ENCODE data around the gene CCT5.
A peak's percentile ranks its signal among the peaks of the same experiment; 100 is the strongest.
"Not testable (repeated sequence)": the region's sequence is repeated elsewhere in the genome, so short reads cannot be mapped to it uniquely, and the experiment has no call there.

CCT5 gene

DNA sequence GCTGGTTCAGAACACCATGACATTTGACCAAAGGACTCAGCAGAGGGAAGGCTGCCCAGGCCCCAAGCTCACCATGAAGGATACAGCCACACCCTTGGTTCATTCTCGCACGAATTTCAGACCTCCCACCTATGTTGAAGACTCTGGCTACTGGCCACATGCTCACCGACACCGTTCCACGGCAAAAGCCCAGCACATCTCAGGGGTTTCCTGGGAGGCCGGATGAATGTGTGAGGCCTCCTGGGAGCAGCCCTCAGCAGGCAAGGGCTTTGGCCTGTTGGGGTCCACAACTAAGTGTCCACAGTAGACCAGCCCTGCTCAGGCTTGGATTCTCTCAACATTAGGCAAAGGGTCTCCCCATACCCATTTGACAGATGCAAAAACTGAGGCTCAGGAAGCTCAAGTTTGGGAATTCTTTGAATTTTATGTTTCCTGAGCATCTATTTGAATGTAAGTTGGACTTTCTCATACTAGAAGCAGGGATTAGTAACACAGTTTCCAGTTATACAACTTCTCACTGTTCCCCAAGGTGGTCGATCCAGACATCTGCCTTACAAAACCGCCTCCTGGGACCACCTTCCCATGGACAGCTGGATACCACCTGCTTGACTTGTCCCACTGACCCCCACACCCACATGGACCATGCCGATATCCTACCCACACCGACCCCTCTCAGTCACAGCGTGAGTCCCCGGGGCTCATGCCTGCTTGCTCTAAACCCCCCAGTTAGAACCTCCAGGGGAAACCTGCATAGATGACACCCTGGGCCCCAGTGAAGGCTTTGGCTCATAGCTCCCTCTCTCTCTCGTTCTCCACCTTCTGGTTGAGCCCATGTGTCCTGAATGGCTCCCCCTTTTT lies 27.9 kb downstream of the CCT5 start:
- DNase-seq (ENCODE audit: low spot score) = no peak

DNA sequence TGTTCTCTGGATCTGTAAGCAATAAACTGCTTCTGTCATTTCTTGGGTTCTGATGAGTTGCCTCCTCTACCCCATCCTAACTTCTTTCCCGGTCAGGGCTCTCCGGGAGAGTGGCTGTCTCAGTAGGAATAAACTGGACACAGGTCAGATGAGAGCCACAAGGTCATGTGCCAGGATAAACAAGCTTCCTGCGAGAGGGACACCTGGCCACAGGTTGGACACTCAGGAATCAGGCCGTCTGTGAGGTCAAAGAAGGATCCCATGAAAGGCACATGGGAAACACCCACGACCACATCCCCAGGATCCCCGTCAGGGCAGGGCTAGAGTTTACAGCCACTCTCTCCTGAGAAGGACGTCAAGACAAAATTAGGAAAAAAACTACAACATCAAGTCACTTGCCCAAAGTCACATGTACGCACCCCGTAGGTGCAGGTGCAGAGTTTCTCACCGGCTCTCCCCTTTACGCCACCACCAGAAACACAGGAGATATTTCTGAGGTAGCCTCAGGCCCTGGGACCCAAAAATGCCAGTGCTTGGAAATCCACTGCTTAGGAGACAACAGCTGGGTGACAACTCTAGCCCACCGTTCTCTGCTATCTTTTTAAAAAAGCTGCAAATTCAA lies 28.7 kb downstream of the CCT5 start:
- DNase-seq (ENCODE audit: low spot score) = no peak

GRCh38 chr5:10279328-10279727 lies 29.2 kb downstream of the CCT5 start:
- DNase-seq (ENCODE audit: low spot score) = no peak

GRCh38 chr5:10279925-10280720 lies 30.0 kb downstream of the CCT5 start:
- DNase-seq (ENCODE audit: low spot score) = no peak

- DNase-seq (ENCODE audit: low spot score) = peak; percentile 90
These were observed 34.0 kb downstream of the CCT5 start for GRCh38 chr5:10283927-10284635.

DNA sequence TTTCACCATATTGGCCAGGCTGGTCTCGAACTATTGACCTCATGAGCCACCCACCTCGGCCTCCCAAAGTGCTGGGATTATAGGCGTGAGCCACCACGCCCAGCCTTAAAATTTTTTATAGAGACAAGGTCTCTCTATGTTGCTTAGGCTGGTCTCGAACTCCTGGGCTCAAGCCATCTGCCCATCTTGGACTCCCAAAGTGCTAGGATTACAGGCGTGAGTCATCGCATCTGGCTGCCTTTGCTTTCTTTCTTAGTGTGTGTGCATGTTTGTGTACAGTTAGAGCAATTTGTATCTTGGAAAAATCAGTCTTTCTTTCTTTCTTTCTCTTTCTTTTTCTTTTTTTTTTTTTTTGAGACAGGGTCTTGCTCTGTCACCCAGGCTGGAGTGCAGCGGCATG lies 35.3 kb downstream of the CCT5 start:
- DNase-seq (ENCODE audit: low spot score) = not testable (repeated sequence)

- DNase-seq (ENCODE audit: low spot score) = no peak
These were observed 36.2 kb downstream of the CCT5 start for GRCh38 chr5:10286162-10286861.

GRCh38 chr5:10286862-10287227 lies 36.8 kb downstream of the CCT5 start:
- no peak for DNase-seq (ENCODE audit: low spot score)

DNA sequence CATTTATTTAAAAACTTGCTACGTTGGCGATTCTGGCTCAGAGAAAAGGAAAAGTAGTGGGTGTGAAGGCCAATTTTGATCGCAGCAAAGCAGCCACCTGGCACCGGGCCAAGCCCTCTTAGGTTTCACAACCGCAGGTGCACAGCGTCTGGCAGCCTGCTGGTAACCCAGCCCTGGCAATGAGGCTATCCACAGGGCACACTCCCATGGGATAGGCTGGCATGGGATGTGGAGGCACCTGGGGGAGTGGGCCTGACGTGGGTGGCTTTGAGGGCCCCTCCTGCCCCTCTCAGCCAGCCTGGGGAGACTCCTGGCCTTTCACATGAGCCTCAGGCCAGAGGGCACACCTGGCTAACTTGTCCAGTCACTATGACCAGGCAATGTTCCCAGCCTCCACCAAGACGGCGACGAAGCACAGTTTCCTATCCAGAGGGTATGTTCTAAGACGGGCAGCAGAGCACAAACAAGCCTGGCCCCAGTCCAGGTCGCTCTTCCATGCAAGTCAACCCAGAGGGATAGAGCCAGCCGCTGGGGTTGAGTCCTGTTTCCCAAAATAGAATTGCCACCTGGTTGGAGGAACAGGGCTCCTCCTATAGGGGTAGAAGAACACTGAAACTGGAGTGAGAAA lies 38.6 kb downstream of the CCT5 start:
- no peak for DNase-seq (ENCODE audit: low spot score)

- DNase-seq (ENCODE audit: low spot score) = no peak
These were observed 39.3 kb downstream of the CCT5 start for GRCh38 chr5:10289353-10289752.

- no peak for DNase-seq (ENCODE audit: low spot score)
These were observed 39.9 kb downstream of the CCT5 start for GRCh38 chr5:10289991-10290390.

- no peak for DNase-seq (ENCODE audit: low spot score)
These were observed 40.4 kb downstream of the CCT5 start for GRCh38 chr5:10290438-10290837.

GRCh38 chr5:10291692-10292339 lies 41.7 kb downstream of the CCT5 start:
- no peak for DNase-seq (ENCODE audit: low spot score)

DNA sequence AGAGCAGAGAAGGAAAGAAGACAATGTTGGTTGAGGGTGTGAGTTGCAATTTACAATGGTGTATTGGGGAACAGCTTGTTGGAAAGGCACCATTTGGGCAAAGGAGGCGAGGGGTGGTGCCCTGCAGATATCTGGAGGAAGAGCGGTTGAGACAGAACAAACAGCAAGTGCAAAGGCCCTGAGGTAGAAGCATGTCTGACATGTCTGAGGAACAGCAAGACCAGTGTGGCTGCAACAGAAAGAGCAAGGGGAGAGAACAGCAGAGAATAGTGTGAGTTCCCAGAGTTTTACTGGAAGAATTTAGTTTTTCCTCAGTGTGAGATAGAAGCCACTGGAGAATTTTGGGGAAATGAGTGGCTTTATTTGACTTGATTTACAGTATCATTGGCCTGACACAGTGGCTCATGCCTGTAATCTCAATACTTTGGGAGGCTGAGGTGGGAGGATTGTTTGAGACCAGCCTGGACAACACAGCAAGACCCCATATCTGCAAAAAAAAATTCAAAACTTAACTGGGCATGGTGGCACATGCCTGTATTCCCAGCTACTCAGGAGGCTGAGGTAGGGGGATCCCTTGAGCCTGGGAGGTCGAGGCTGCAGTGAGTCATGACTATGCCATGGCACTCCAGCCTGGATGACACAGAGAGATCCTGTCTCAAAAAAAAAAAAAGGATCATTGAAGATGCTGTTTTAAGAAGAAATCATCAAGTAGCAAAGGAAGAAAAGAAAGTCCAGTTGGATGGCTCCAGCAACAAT lies 44.0 kb downstream of the CCT5 start:
- no peak for DNase-seq (ENCODE audit: low spot score)

DNA sequence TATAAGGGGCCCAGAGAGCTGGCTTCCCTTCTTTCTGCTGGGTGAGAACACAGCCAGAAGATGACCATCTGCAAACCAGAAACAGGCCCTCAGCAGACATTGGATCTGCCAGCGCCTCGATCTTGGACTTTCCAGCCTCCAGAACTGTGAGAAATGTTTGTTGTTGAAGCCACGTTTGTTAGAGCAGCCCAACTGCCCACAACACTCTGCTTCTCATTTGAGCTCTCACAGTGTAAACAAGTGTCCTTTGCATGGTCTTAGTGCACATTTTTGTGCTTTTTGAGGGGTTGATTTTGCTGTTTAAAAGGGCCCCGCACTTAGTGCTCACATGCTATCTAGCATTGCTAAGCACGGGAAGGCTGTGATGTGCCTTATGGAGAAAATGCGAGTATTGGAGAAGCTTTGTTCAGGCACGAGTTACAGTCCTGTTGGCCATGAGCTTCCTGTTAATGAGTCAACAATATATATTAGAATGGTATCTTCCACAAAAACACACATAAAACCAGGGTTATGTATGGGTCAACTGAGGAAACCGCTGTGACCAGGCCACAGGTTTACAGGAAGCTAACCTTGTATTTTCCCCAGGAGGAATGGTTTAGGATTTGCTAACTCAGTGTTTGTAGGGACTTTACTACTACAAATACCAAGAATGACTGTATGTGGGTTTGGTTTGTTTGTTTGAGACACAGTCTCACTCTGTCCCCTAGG lies 45.7 kb downstream of the CCT5 start:
- no peak for DNase-seq (ENCODE audit: low spot score)

- DNase-seq (ENCODE audit: low spot score) = no peak
These were observed 47.6 kb downstream of the CCT5 start for GRCh38 chr5:10297646-10298204.

DNA sequence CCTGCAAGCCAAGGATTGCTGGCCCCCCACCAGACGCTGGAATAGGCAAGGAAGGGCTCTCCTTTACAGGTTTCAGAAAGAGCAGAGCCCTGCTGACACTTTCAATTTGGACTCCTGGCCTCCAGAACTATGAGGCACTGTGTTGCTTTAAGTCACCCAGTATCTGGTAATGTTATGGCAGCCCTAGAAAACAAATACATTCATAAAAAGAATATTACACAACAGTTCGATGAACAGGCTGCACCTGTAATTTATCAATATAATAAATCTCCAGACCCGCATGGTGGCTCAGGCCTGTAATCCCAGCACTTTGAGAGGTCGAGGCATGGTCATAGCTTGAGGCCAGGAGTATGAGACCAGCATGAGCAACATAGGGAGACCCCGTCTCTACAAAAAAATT lies 50.2 kb downstream of the CCT5 start:
- no peak for DNase-seq (ENCODE audit: low spot score)

DNA sequence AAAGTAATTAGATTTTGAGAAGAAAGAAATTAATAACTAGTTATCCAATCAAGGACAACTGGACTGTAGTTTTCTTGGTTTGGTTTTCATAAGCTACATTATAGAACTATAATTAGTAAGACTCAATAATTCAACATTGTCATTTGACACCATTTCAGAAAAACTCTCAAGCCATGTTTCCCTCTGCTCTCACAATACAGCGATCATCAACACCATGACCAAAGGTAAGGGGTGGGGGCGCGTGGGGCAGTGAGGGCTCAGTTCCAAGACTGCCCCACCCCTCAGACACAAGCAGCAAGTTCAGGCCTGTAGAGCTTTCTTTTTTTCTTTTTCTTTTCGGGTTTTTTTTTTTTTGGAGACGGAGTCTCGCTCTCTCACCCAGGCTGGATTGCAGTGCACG lies 51.2 kb downstream of the CCT5 start:
- no peak for DNase-seq (ENCODE audit: low spot score)

Measured in pons (tissue), 1 donor.